ENCODE data around the gene HHAT.

Gene HHAT

DNA sequence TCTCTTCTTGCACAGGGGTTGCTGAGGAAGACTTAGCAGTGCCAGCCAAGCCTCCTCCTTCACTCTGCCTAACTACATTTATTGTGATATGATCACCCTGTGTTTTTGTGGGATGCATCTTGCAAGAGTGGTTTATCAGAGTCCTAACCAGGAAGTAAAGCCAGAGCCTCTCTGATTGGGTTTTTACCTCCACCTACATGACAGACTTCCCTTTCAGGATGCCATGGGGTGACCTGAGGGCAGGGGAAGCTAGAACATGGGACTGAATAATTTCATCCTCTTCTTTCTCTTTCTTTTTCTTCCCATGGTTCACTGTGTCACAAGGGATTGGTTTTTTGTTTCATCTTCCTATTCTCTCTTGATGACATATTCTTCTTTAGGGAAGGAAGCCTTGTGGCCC, 146.6 kb downstream of the HHAT start:
- TF ChIP-seq, protein P1, sequence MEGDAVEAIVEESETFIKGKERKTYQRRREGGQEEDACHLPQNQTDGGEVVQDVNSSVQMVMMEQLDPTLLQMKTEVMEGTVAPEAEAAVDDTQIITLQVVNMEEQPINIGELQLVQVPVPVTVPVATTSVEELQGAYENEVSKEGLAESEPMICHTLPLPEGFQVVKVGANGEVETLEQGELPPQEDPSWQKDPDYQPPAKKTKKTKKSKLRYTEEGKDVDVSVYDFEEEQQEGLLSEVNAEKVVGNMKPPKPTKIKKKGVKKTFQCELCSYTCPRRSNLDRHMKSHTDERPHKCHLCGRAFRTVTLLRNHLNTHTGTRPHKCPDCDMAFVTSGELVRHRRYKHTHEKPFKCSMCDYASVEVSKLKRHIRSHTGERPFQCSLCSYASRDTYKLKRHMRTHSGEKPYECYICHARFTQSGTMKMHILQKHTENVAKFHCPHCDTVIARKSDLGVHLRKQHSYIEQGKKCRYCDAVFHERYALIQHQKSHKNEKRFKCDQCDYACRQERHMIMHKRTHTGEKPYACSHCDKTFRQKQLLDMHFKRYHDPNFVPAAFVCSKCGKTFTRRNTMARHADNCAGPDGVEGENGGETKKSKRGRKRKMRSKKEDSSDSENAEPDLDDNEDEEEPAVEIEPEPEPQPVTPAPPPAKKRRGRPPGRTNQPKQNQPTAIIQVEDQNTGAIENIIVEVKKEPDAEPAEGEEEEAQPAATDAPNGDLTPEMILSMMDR (IDR thresholded peaks at IDR 0.05; ENCODE audit: unreplicated experiment in 3 of 3), result no peak
- Mint-ChIP-seq H3K36me3 (ENCODE audit: low read depth) (peaks cover 3% of the 10 kb centered on the region), H3K9me3 (no peaks in the 10 kb centered on the region), H3K4me1 (peaks cover 6% of the 10 kb centered on the region), H3K27ac (no peak overlapping the region), H3K4me3 (no peak overlapping the region), H3K27me3 (ENCODE audit: low read depth) (no peaks in the 10 kb centered on the region)

DNA sequence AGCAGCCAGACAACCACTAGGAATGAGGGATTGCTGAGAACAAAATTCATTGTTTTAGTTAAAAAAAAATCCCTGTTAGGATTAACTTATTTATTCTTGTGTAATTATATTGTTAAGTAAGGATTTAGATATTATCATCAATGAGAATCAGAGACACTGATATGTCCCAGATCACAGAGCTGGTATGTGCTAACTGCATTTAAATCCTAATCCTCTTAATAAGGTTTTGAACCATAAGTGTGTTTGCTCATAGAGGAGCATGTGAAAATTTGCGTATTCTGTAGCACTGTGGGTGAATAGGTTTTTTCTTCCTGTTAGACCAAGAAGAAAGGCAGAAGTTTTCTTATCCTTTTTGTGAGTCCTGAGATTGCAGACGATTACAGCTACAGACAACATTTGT, 147.1 kb downstream of the HHAT start:
- peaks cover 3% of the 10 kb centered on the region for H3K36me3 Mint-ChIP-seq (ENCODE audit: low read depth)
- no peaks in the 10 kb centered on the region for H3K9me3 Mint-ChIP-seq
- TF ChIP-seq, protein P1 (IDR thresholded peaks at IDR 0.05; ENCODE audit: unreplicated experiment in 3 of 3), result no peak
- H3K4me1 Mint-ChIP-seq, result peaks cover 6% of the 10 kb centered on the region
- no peak overlapping the region for H3K27ac Mint-ChIP-seq
- no peak overlapping the region for H3K4me3 Mint-ChIP-seq
- no peaks in the 10 kb centered on the region for H3K27me3 Mint-ChIP-seq (ENCODE audit: low read depth)

DNA sequence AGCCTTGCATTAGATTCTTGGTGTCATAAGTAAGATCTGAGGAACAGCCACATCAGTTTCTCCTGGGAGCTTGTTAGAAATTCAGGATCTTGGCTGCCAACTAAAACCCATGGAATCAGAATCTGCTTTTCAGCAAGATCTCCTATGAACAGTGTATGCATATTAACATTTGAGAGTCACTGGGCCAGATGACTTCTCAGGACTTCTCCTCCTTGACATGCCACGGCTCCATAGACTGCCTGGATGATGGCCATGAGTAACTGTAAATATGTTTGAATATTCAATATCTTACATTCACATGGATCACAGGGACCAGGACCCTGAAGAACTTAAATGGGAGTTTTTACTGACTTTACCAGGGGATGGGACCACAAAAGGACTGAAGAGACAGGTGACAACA, 148.0 kb downstream of the HHAT start:
- H3K4me3 Mint-ChIP-seq, result no peak overlapping the region
- H3K9me3 Mint-ChIP-seq, result no peaks in the 10 kb centered on the region
- TF ChIP-seq, protein P1 (IDR thresholded peaks at IDR 0.05; ENCODE audit: unreplicated experiment in 3 of 3), result no peak
- no peaks in the 10 kb centered on the region for H3K4me1 Mint-ChIP-seq
- peaks cover 3% of the 10 kb centered on the region for H3K36me3 Mint-ChIP-seq (ENCODE audit: low read depth)
- H3K27me3 Mint-ChIP-seq (ENCODE audit: low read depth), result no peaks in the 10 kb centered on the region
- H3K27ac Mint-ChIP-seq, result no peak overlapping the region

DNA sequence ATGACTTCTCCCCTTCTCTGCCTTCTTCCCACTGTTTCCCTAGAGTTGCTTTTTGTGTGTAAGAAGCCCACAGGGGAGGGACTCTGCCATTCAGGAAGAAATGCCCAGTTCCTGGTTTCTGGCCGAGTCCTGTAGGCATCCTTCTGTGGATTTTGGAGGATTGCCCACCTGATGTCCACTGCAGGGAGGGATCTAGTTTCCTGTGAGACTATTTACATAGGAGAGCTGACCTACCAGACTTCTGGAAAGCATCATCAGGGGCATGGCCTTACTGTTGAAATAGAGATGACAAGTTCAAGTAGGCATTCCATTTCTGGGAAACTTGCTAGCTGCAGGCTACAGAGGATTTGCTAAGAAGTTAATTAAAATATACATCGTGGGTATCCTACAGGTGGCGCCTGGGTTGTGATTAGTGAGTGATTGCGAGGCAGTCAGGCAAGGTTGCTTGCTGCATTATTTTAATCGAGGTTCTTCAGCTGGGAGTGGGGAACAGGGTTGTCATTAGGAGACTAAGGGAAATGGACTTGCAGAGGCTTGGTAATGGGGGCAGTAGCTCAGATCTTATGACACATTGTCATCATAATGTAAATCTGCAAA, 148.7 kb downstream of the HHAT start:
- Mint-ChIP-seq H3K36me3 (ENCODE audit: low read depth) (peaks cover 3% of the 10 kb centered on the region), H3K27me3 (ENCODE audit: low read depth) (no peaks in the 10 kb centered on the region), H3K9me3 (no peaks in the 10 kb centered on the region)

DNA sequence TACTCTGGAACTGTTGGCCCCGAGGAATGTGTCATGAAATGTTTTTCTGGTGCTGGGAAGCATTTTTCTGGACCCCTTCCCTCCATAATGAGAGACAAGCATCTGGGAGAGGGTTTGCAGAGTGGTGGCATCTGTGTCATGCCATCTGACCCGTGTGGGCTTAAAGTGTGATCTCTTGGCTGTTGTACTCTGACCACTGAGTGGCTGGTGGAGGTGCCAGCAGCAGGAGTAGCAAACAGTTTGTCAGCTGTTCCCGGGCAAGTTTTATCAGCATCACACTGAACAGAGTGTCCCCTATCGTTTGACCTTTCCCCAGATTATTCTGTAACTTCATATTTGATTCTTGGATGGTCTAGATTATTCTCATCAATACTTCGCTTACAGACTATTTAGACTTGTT, 150.1 kb downstream of the HHAT start:
- Mint-ChIP-seq H3K27me3 (ENCODE audit: low read depth) (no peaks in the 10 kb centered on the region), H3K9me3 (no peaks in the 10 kb centered on the region), H3K4me3 (no peak overlapping the region), H3K27ac (no peak overlapping the region), H3K36me3 (ENCODE audit: low read depth) (peaks cover 3% of the 10 kb centered on the region), H3K4me1 (peaks cover 9% of the 10 kb centered on the region)
- TF ChIP-seq, protein P1 (IDR thresholded peaks at IDR 0.05; ENCODE audit: unreplicated experiment in 3 of 3), result no peak

More for the DNA sequence above, 148.7 kb downstream of the HHAT start:
- TF ChIP-seq, protein P1 (IDR thresholded peaks at IDR 0.05; ENCODE audit: unreplicated experiment in 3 of 3), result no peak
- Mint-ChIP-seq H3K4me1 (no peaks in the 10 kb centered on the region), H3K4me3 (no peak overlapping the region), H3K27ac (no peak overlapping the region)

DNA sequence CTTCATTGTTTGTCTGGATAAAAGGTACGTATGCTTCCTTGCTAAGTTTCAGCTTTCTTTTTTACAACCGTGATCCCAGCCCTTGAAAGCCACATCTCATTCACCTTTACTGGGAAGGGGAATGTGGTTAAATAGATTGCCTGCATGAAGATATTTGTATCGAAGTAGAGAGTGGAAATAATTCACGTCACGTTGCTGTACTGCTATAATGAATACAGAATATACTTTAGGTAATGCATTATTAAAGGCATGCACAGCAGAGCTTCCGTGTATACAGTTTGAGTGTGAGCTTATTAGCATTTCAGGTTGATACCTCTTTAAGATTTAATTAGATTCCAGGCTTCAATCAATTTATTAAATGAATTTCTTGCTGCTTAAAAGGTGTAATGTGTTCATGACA, 153.8 kb downstream of the HHAT start:
- TF ChIP-seq, protein P1 (IDR thresholded peaks at IDR 0.05; ENCODE audit: unreplicated experiment in 3 of 3), result no peak
- H3K4me1 Mint-ChIP-seq, result peaks cover 9% of the 10 kb centered on the region
- no peak overlapping the region for H3K27ac Mint-ChIP-seq
- H3K27me3 Mint-ChIP-seq (ENCODE audit: low read depth), result no peaks in the 10 kb centered on the region
- H3K9me3 Mint-ChIP-seq, result no peaks in the 10 kb centered on the region
- no peak overlapping the region for H3K4me3 Mint-ChIP-seq
- H3K36me3 Mint-ChIP-seq (ENCODE audit: low read depth), result peaks cover 3% of the 10 kb centered on the region
